Endothelial cell (in vitro differentiated cells): ENCODE measurements around the gene BANF2. TPM values are rescaled to one million over a fixed set of nuclear protein-coding genes. Genes with fewer than 3 reads are reported as not detected.

Experiments used
- DNase-seq: peaks from one replicate; pipeline ENCODE4 v3.0.0; 2021; ENCODE audit warnings: low spot score
- H3K27ac Mint-ChIP-seq: one replicate; pipeline ENCODE4 v1.8.0; 2021; ENCODE audit warnings: mixed read lengths, inconsistent platforms; ENCODE audit not compliant: unreplicated experiment
- H3K27me3 Mint-ChIP-seq: one replicate; pipeline ENCODE4 v1.8.0; 2021; ENCODE audit warnings: mild to moderate bottlenecking, moderate library complexity, mixed read lengths, inconsistent platforms; ENCODE audit not compliant: unreplicated experiment
- H3K36me3 Mint-ChIP-seq: one replicate; pipeline ENCODE4 v1.8.0; 2021; ENCODE audit warnings: mild to moderate bottlenecking, low read depth, mixed read lengths, inconsistent platforms; ENCODE audit not compliant: unreplicated experiment
- H3K4me1 Mint-ChIP-seq: one replicate; pipeline ENCODE4 v1.8.0; 2021; ENCODE audit warnings: mild to moderate bottlenecking, mixed read lengths, inconsistent platforms; ENCODE audit not compliant: unreplicated experiment
- H3K4me3 Mint-ChIP-seq: one replicate; pipeline ENCODE4 v1.8.0; 2021; ENCODE audit warnings: mild to moderate bottlenecking, mixed read lengths, inconsistent platforms; ENCODE audit not compliant: unreplicated experiment
- H3K9me3 Mint-ChIP-seq: one replicate; pipeline ENCODE4 v1.8.0; 2021; ENCODE audit warnings: mixed read lengths, inconsistent platforms; ENCODE audit not compliant: unreplicated experiment
- total RNA-seq: library from RNA; stranded (reverse); fragmentation: NEBNext Ultra II Directional; extraction: Animal tissue kit (Norgen Biotek cat#: 25700); gene quantifications from one replicate; pipeline ENCODE4 v1.2.1, GENCODE V29; 2021; ENCODE audit not compliant: unreplicated experiment
- TF ChIP-seq, protein P1 (sequence below): fragments of 200-600 bp; sonication (generic); IDR thresholded peaks from one replicate; pipeline ENCODE4 v1.5.0; 2021; ENCODE audit warnings: antibody characterized with exemption; ENCODE audit not compliant: unreplicated experiment

BANF2 gene
- total RNA-seq, 1 donor from 2014 or later, result not detected

DNA sequence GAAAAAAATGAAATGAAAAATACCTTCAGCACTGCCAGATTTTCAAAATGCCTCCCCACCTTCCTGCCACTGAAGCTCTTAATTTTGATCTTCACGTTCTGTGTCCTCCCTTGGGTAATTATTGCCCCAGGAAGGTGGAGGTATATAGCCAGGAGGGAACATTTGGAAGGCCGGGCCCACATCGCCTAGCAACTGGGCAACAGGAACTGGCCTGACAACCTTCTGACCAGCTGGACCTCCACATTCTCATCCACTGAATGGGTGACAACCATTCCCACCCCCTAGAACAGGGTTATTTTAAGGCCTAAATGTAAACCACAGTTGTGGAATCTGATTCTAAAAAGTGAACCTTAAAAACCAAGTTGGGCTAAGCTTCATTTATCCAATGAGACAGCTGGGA lies 20.9 kb upstream of the BANF2 start:
- Mint-ChIP-seq H3K36me3 (peaks cover 14% of the 10 kb centered on the region), H3K4me1 (peaks cover 18% of the 10 kb centered on the region), H3K4me3 (no peak overlapping the region), H3K9me3 (no peaks in the 10 kb centered on the region), H3K27me3 (peaks cover 15% of the 10 kb centered on the region), H3K27ac (no peak overlapping the region)
- no peak for DNase-seq
- TF ChIP-seq, protein P1, sequence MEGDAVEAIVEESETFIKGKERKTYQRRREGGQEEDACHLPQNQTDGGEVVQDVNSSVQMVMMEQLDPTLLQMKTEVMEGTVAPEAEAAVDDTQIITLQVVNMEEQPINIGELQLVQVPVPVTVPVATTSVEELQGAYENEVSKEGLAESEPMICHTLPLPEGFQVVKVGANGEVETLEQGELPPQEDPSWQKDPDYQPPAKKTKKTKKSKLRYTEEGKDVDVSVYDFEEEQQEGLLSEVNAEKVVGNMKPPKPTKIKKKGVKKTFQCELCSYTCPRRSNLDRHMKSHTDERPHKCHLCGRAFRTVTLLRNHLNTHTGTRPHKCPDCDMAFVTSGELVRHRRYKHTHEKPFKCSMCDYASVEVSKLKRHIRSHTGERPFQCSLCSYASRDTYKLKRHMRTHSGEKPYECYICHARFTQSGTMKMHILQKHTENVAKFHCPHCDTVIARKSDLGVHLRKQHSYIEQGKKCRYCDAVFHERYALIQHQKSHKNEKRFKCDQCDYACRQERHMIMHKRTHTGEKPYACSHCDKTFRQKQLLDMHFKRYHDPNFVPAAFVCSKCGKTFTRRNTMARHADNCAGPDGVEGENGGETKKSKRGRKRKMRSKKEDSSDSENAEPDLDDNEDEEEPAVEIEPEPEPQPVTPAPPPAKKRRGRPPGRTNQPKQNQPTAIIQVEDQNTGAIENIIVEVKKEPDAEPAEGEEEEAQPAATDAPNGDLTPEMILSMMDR, result no peak

- TF ChIP-seq, protein P1, result no peak
- peak; percentile 25 for DNase-seq
- Mint-ChIP-seq H3K27ac (peak overlapping the region; percentile 87), H3K4me3 (peak overlapping the region; percentile 94), H3K27me3 (peaks cover 15% of the 10 kb centered on the region), H3K4me1 (peaks cover 17% of the 10 kb centered on the region), H3K9me3 (no peaks in the 10 kb centered on the region), H3K36me3 (peaks cover 14% of the 10 kb centered on the region)
Observed at GRCh38 chr20:17679941-17680835, 19.6 kb upstream of the BANF2 start.

- H3K9me3 Mint-ChIP-seq, result no peaks in the 10 kb centered on the region
- peaks cover 15% of the 10 kb centered on the region for H3K27me3 Mint-ChIP-seq
- TF ChIP-seq, protein P1, result peak; percentile 57
- DNase-seq, result peak; percentile 93
- peaks cover 14% of the 10 kb centered on the region for H3K36me3 Mint-ChIP-seq
- H3K4me1 Mint-ChIP-seq, result peaks cover 20% of the 10 kb centered on the region
- peak overlapping the region; percentile 87 for H3K27ac Mint-ChIP-seq
- peak overlapping the region; percentile 94 for H3K4me3 Mint-ChIP-seq
Observed at GRCh38 chr20:17680836-17681725, 18.7 kb upstream of the BANF2 start.

GRCh38 chr20:17681726-17682102 lies 18.1 kb upstream of the BANF2 start:
- peaks cover 14% of the 10 kb centered on the region for H3K36me3 Mint-ChIP-seq
- H3K27me3 Mint-ChIP-seq, result peaks cover 16% of the 10 kb centered on the region
- peaks cover 20% of the 10 kb centered on the region for H3K4me1 Mint-ChIP-seq
- TF ChIP-seq, protein P1, result no peak
- H3K9me3 Mint-ChIP-seq, result no peaks in the 10 kb centered on the region
- H3K4me3 Mint-ChIP-seq, result no peak overlapping the region
- no peak overlapping the region for H3K27ac Mint-ChIP-seq
- DNase-seq, result no peak
